GM18526 (cell line): ENCODE measurements around the gene LCLAT1.

Experiments
- POLR2A ChIP-seq: IDR thresholded peaks from 3 replicates; pipeline ENCODE4 v1.6.1; 2011; ENCODE audit not compliant: insufficient read length; ENCODE audit errors: extremely low read depth

LCLAT1 gene

GRCh38 chr2:30412684-30413570, 34.1 kb upstream of the LCLAT1 start:
- TF ChIP-seq POLR2A, result no peak

DNA sequence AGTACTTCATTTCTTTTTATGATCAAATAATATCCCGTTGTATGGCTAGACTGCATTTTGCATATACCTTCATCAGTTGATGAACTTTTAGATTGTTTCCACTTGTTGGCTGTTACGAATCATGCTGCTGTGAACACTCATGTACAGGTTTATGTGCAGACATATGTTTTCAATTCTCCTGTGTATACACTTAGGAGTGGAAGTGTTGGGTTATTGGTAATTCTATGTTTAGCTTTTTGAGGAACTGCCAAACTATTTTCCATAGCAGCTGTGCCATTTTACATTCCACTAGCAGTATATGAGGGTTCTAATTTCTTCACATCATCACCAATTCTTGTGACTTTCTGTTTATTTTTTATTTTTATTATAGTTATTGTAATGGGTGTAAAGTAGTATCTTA, 32.1 kb upstream of the LCLAT1 start:
- no peak for TF ChIP-seq POLR2A

- no peak for TF ChIP-seq POLR2A
These were observed 29.8 kb upstream of the LCLAT1 start for GRCh38 chr2:30417253-30417652.

DNA sequence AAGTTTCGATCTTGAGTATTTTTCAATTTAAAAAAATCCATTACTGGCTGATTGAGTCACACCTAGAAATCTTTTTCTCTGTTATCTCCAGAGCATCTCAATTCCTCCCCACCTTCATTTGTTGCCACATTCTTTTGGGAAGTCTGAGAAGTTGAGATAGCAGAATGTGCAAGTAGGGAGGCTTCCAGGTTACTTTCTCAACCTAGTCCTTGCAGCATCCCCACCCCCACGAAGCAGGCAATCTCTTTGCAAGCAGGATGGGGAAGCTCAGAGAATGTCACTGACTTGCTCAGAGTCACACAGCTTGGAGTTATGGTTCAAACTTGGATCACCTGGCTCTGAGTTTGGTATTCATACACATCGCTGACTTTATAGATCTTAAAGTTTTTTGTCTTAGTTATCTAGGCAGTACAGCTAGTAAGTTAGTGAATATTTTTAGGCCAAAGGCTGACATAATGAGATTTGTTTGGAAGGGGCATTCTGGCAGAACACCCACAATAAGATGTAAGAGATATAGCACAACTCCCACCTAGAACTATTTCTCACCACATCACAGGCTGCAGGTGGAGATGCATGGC, 25.9 kb upstream of the LCLAT1 start:
- TF ChIP-seq POLR2A, result no peak

- no peak for TF ChIP-seq POLR2A
These were observed 25.2 kb upstream of the LCLAT1 start for GRCh38 chr2:30421604-30422443.

- no peak for TF ChIP-seq POLR2A
These were observed 24.5 kb upstream of the LCLAT1 start for GRCh38 chr2:30422444-30423040.

- TF ChIP-seq POLR2A, result no peak
These were observed 22.8 kb upstream of the LCLAT1 start for GRCh38 chr2:30424231-30424630.

- TF ChIP-seq POLR2A, result no peak
These were observed 21.7 kb upstream of the LCLAT1 start for GRCh38 chr2:30425326-30425725.

DNA sequence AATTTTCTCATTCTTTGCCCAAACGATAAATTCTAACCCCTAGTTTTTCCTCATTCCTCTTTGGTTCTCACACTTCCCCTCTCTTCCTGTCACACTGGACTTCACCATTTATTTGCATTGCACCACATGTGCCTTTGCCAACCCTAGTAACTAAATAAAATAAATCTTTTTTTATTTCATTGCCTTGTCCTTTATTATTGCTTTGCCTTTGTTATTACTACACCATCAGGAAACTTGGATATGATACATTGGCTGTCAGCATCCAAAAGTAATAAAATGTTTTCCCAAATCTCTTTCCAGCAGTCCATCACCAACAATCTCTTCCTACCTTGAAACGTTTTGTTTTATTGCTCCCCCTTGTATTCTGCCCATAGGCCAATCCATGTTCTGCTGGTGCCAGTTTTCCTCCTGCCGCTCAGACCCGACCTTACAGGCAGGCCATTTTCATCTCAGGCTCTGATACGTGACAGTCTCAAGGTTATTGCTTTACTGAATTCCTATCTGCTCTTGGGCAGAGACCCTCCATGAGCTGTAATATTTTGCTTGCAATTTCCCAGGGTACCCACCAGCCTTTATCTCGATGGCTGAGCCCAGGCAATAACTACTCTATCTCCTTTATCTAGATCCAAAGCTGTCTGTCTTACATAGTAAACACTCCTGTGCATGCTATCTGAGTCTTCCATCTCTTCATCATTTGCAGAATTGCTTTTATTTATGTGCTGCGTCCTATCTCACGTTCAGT, 19.3 kb upstream of the LCLAT1 start:
- TF ChIP-seq POLR2A, result no peak

DNA sequence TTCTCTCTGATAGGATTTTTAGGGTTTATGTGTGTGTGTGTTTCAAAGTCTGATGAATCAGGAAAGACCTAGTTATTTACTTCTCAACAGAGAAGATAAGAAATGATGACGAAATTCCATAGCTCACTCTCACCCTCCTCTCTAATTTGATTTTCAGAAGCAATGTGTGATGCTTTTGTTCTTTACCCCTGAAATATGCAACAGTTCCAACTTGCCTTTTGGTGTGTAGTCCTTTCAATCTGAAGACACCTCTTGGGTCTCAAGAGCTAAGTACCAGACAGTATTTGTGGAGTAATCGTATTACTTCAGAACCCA, 18.7 kb upstream of the LCLAT1 start:
- no peak for TF ChIP-seq POLR2A

DNA sequence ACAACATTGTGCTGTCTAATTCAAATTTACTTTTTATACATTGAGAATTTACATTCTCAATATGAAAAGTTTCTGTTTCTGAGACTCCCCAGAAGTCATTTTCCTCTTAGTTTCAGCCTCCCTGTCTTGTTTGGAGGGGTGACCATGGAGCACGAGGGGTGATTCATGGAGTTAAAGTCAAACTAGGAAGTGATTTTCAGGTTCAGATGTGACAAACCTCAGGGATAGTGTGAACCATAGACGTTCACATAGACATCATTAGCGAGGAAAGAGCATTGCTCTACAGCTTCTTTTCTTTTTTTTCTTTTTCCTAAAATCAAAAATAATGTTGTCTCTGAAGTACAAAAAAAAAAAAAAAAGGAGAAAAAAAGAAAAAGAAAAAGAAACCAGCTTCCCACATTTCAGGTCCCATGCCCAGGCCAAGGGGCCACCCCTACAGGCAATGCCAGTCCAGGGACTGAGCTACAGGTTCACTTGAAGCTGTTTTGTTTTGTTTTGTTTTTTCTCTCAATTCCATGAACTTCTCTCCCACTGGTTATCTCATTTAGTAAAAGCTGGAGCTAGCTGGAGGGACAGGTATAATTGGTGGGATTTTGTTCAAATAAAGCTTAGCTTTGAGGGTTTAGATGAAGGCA, 18.1 kb upstream of the LCLAT1 start:
- TF ChIP-seq POLR2A, result no peak

DNA sequence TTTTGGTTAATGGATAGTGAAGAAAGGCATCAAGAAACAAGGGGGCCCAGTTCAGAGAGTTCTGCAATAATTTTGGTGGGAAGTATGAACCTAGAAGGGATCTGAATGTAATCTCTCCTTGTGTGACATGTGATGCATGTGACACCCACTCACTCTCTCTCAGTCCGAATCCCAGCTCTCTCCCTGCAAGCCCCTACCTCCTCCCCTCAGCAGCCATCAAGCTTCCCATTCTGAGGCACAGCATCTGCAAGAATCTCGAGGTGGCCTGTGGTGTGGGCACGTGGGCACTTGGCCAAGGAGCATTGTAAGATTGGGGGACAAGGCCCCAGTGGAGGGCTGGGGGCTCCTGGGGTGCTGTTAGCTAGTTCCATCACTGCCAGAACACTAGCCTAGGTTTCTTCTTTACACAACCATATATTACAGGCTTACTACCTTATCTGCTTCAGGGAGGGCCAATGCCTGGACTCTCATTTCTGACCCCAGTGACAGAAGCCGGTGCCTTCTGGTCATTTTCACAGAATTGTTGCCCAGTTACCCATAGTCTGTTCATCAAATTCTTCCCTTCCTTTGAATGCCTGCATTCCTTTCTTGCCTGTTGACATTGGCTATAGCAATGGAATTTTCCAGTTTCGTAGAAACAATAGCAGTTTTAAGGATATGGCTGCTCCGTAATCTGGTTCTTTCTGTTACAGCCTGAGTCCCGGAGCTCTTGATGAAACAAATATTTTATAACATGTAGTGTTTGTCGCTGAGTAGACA, 13.3 kb upstream of the LCLAT1 start:
- no peak for TF ChIP-seq POLR2A

DNA sequence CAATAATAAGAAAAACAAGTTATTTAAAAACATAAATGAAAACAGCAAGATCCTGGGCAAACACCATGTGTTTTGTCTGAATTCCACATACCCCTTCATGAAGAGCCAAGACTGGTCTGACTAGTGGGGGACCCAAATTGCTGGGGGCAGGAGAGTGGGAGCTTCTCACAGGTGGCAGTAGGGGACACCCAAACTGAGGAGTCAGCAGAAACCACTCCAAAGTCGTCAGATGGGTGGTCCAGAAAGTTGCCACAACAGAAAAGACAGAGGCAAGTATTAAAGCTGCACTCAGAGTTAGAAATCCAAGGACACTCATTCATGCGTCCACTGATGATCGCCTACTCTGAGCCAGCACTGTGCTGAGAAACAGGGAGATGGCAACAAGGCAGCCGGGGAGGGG, 12.3 kb upstream of the LCLAT1 start:
- no peak for TF ChIP-seq POLR2A
